HG02870 (cell line): Measurements from ENCODE around the gene SPTAN1.
"Not testable (repeated sequence)": the region's sequence is repeated elsewhere in the genome, so short reads cannot be mapped to it uniquely, and the experiment has no call there.

Source experiments
- ATAC-seq: cut with Tn5 transposase; IDR thresholded peaks from one replicate; pipeline ENCODE4 v1.9.1; 2021; ENCODE audit warnings: mild to moderate bottlenecking, moderate library complexity; ENCODE audit not compliant: unreplicated experiment

The SPTAN1 gene

GRCh38 chr9:128631636-128632035, 79.2 kb downstream of the SPTAN1 start:
- no peak for ATAC-seq

GRCh38 chr9:128632066-128632465, 79.7 kb downstream of the SPTAN1 start:
- ATAC-seq, result no peak

- no peak for ATAC-seq
These were observed 80.1 kb downstream of the SPTAN1 start for GRCh38 chr9:128632486-128632885.

- ATAC-seq, result no peak
These were observed 80.7 kb downstream of the SPTAN1 start for GRCh38 chr9:128633057-128633456.

- ATAC-seq, result no peak
These were observed 81.2 kb downstream of the SPTAN1 start for GRCh38 chr9:128633601-128634000.

- no peak for ATAC-seq
These were observed 81.7 kb downstream of the SPTAN1 start for GRCh38 chr9:128634111-128634510.

GRCh38 chr9:128634651-128635262, 82.4 kb downstream of the SPTAN1 start:
- no peak for ATAC-seq

- no peak for ATAC-seq
These were observed 83.1 kb downstream of the SPTAN1 start for GRCh38 chr9:128635266-128636023.

GRCh38 chr9:128636024-128636390, 83.6 kb downstream of the SPTAN1 start:
- ATAC-seq, result no peak

- no peak for ATAC-seq
These were observed 84.5 kb downstream of the SPTAN1 start for GRCh38 chr9:128636556-128637530.

- no peak for ATAC-seq
These were observed 85.3 kb downstream of the SPTAN1 start for GRCh38 chr9:128637656-128638055.

- no peak for ATAC-seq
These were observed 86.2 kb downstream of the SPTAN1 start for GRCh38 chr9:128638580-128638979.

GRCh38 chr9:128640603-128641002, 88.2 kb downstream of the SPTAN1 start:
- ATAC-seq, result no peak

- no peak for ATAC-seq
These were observed 90.4 kb downstream of the SPTAN1 start for GRCh38 chr9:128642675-128643245.

GRCh38 chr9:128643519-128644300, 91.3 kb downstream of the SPTAN1 start:
- no peak for ATAC-seq

GRCh38 chr9:128648206-128648605, 95.8 kb downstream of the SPTAN1 start:
- not testable (repeated sequence) for ATAC-seq

GRCh38 chr9:128651798-128652197, 99.4 kb downstream of the SPTAN1 start:
- no peak for ATAC-seq

- ATAC-seq, result no peak
These were observed 101.5 kb downstream of the SPTAN1 start for GRCh38 chr9:128653908-128654307.

GRCh38 chr9:128654481-128654880, 102.1 kb downstream of the SPTAN1 start:
- ATAC-seq, result no peak
